ENCODE measurements around the gene GPR158.
"Not testable (repeated sequence)": the region's sequence is repeated elsewhere in the genome, so short reads cannot be mapped to it uniquely, and the experiment has no call there.

The GPR158 gene

DNA sequence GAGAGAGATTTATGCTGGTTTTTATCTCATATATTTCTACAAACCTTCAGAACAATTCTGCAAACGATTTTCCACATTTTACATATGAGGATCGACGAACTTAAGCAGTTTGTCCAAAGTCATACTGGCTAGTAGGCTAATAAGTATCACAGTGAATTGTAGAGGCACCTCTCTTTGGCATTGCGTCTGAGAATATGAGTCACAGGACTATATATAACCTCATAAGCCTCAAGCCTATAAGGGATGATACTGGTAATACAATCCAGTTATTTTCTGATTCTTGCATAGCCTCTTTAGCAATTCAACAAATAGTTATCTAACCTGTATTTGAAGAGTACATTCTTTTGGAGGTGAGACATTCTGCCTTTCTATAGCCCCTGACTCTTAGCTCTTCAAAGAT lies 129.8 kb downstream of the GPR158 start:
- DNase-seq, result no peak

DNA sequence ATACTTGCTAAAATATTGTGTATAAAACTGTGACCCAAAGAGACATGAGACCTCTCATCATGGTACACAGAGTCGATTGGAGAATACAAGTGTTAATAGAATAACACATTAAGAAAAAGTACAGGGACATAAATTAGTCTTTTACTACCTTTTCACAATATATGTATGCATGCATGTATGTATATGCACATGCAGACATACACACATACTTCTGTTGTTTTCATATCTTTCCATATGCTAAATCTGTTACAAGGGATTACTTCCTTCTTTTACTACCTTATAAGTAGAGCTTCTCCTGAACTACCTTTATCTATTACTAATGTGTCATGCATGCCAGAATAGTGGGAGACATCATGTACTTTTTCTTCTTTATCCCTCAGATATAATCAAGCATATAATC lies 131.6 kb downstream of the GPR158 start:
- DNase-seq, result no peak

DNA sequence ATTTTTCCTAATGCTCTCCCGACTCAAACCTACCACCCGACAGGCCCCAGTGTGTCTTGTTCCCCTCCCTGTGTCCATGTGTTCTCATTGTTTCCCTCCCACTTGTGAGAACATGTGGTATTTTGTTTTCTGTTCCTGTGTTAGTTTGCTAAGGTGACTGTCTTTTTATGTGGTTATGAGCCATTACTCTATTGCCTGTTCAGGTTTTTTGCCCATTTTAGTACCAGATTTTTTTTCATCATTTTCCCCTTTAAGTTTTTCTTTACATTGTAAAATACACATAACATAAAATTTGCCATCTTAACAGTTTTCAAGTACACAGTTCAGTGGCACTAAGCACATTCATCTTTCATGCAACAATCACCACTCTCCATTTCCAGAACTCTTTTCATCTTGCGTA lies 133.5 kb downstream of the GPR158 start:
- DNase-seq, result no peak

DNA sequence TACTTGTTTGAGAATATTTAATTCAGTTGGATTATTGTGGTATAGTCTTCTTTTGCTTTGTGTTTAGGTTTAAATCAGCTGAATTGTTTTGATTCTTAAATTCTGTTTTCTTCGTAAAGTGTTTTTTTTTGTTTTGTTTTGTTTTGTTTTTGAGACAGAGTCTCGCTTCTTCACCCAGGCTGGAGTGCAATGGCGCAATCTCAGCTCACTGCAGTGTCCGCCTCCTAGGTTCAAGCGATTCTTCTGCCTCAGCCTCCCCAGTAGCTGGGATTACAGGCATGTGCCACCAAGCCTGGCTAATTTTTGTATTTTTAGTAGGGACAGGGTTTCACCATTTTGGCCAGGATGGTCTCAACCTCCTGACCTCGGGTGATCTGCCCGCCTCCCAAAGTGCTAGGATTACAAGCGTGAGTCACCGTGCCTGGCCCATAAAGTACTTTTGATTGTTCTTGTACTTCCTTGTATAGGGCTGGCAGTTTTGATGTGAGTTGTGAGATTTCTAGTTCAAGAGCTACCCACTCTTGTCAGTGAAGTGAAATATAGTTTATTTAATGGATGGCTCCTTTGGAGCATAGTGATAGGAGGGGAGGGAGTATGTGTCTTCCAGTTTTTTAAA lies 142.9 kb downstream of the GPR158 start:
- DNase-seq, result not testable (repeated sequence)

- no peak for DNase-seq
Measured at GRCh38 chr10:25327273-25327672, 152.5 kb downstream of the GPR158 start.

DNA sequence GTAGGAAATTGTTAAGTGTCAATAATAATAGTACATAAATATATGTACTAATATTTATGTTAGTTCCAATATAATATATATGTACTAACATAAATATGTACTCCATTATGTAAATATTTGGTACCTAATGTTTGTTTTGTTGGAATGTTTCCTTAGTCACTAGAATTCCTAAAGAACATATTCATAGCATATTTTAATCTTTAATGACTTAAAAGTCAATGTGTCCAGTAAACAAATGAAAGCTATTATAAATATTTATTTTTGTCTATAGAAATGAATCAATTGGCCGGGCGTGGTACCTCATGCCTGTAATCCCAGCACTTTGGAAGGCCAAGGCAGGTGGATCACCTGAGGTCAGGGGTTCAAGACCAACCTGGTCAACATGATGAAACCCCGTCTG lies 153.6 kb downstream of the GPR158 start:
- DNase-seq, result no peak

DNA sequence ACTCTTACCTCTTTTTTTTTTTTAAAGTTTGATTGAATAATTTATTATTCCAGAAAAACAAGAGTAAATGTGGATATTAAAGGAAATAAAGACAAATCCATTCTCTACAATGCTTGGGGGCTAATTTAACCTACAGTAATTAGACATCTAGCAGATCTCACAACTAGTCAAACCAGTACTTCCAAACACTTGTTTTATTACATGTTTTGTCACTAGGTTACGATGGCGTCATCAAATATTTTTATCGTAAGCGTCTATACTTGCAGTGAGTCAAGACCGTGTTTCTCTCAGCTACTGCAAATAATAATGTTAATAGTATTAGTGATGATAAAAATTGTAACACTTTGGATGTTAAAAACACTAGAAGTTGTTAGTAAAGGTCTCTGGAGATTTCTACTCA lies 154.8 kb downstream of the GPR158 start:
- DNase-seq, result not testable (repeated sequence)

- no peak for DNase-seq
Measured at GRCh38 chr10:25334445-25334844, 159.6 kb downstream of the GPR158 start.

DNA sequence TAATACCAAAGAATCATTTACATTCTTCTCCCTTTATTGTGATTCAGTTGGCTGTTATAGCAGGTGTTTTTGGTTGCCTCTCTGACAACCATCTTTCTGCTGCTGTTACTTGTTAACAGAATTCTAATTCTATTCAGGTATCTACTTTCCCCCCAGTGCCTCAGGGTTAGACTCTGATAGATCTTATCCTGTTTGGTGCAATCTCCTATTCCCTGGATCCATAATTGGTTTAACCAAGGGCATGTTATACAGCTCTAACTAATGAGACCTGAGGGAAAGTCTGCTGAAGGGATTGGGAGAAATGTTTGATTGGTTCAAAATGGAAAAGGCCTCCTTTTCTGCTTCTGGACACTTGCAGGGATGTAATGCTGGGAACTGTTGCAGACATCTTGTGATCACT lies 161.5 kb downstream of the GPR158 start:
- DNase-seq, result no peak

GRCh38 chr10:25338271-25338670 lies 163.5 kb downstream of the GPR158 start:
- DNase-seq, result no peak

DNA sequence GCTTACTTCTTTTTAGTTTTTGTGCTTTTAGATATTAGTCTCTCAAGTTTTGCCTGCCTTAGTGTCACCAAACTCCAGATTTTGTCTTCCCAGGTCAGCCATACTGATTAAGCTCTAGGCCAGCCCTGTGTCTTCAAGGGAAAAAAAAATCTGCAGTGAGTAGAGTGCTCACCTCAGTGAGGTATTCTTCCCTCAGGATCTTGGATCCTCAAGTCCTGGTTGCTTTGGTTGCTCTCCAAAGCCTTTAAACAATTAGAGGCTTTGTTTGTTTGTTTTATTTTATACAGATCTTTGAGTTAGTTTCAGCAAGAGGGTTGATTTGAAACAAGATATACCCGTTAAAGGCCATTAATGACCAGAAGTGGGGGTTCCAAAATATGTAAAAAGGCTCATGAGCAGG lies 165.2 kb downstream of the GPR158 start:
- DNase-seq, result no peak

- no peak for DNase-seq
Measured at GRCh38 chr10:25349520-25349919, 174.7 kb downstream of the GPR158 start.

GRCh38 chr10:25356609-25357008 lies 181.8 kb downstream of the GPR158 start:
- no peak for DNase-seq

- no peak for DNase-seq
Measured at GRCh38 chr10:25357269-25357668, 182.5 kb downstream of the GPR158 start.

DNA sequence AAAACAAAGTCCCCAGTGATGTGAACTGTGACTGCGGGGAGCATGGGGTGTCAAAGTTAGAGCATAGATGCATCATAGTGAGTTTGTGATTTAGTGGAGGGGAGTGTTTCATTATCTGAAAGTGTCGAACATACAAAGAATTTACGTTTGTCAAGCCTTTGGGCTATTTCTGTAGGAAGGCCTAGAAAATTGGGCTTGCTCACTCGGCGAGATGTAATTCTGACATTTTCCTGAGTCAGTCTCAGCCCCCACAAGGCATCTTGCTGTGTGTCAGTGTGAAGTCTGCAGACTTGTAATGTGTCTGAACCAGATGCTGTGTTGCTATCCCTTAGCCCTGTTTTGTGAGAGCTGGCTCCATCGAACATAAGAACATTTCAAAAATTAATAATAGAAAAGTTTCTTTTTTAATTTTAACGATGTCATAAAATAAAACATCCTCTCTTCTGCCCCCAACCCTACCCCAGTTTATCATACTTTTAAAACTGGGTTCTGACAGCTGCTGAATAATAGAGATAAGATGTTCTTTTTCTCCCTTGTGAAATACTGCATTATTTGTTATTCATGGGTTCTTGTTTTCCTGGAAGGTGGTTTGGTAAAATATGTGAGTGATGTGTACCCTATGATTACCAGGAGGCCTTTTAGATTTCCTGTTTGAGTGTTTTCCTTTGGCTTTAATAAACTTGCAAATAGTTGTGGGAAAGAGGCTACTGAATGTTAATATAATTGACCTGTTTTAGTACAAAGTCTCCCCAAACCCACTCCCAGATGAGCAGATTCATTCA lies 207.4 kb downstream of the GPR158 start:
- no peak for DNase-seq

- not testable (repeated sequence) for DNase-seq
Measured at GRCh38 chr10:25382901-25383300, 208.1 kb downstream of the GPR158 start.

- DNase-seq, result no peak
Measured at GRCh38 chr10:25383686-25384085, 208.9 kb downstream of the GPR158 start.

DNA sequence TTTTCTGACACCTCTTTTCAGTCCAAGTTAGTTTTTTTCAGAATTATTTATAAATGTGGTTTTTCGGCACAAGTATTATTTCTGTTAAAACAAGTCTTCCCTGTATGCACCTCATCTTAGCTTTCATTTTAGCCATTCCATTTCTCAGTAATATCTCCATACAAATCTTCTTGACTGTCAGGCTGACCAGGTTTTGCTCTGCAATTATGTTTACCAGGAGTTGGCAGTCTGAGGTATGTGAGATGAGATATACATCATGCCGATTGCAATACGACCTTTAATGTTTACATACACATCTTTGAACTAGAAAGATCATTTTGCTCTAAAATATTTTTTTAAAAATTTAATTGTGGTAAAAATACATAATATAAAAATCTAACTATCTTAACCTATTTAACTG lies 209.8 kb downstream of the GPR158 start:
- no peak for DNase-seq

- no peak for DNase-seq
Measured at GRCh38 chr10:25388188-25388861, 213.5 kb downstream of the GPR158 start.

DNA sequence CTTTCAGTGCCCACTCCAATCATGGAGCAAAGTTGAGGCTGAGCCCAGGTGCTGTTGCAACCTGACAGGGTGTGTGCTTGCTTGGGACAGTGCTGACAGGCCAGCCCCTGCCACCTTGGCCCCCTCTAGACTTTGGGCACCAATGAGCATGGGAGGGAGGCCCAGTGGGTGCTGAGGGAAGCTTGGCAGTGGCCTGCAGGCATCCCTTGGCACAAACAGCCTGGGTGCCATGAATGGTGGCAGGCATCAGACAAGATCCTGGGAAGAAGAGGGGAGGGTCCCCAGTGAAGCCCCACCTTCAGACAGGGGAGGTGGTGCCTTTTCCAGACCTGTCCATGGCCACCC lies 214.0 kb downstream of the GPR158 start:
- no peak for DNase-seq

GRCh38 chr10:25390733-25391132 lies 215.9 kb downstream of the GPR158 start:
- DNase-seq, result no peak

- DNase-seq, result no peak
Measured at GRCh38 chr10:25392132-25392531, 217.3 kb downstream of the GPR158 start.

DNA sequence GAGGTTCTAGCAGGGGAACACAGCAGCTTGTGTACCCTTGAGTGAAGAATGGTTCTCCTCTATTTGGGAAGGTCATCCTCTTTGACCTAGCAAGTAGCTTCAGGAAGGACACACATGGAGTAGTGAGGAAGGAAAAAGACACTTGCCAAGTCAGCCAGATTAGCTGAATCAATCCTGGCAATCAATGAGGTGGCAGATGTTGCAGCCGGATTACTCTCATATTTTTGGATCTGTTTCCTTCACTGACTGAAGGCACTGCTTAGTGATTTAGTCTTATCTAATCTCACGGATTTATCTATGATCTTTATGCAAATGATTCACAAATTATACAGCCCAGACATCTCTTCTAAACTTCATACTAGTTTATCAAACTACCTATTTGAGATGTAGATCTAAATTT lies 218.8 kb downstream of the GPR158 start:
- no peak for DNase-seq

- no peak for DNase-seq
Measured at GRCh38 chr10:25398680-25399079, 223.9 kb downstream of the GPR158 start.

All from fibroblast of skin of scalp (primary cell).